Mononuclear cell (primary cell): ENCODE results near the gene CCNJ. TPM values are rescaled to one million over a fixed set of nuclear protein-coding genes. Genes with fewer than 3 reads are reported as not detected.
A peak's percentile ranks its signal among the peaks of the same experiment; 100 is the strongest.
"Not testable (repeated sequence)": the region's sequence is repeated elsewhere in the genome, so short reads cannot be mapped to it uniquely, and the experiment has no call there.

Source experiments
- H3K27me3 ChIP-seq: 2 replicates; pipeline ENCODE4 v1.6.0; 2011; ENCODE audit warnings: low read length, control low read depth; ENCODE audit not compliant: insufficient read depth
- H3K4me1 ChIP-seq: 2 replicates; pipeline ENCODE4 v1.5.1; 2011; ENCODE audit warnings: mild to moderate bottlenecking, low read length, control low read depth; ENCODE audit not compliant: insufficient read depth
- H3K4me3 ChIP-seq: 2 replicates; pipeline ENCODE4 v1.5.1; 2011; ENCODE audit warnings: mild to moderate bottlenecking, low read length, moderate library complexity
- H3K9me3 ChIP-seq: 2 replicates; pipeline ENCODE4 v1.5.1; 2011; ENCODE audit warnings: low read depth, mild to moderate bottlenecking, control low read depth, low read length
- total RNA-seq: library from RNA; depleted of rRNA; stranded (reverse); fragments of >200 nt; gene quantifications from one replicate; pipeline ENCODE4 v1.2.3, GENCODE V29; 2012

CCNJ gene
- total RNA-seq = 14.7 TPM

- H3K4me1 ChIP-seq = peaks cover 30% of the 10 kb centered on the region
- peaks cover 3% of the 10 kb centered on the region for H3K27me3 ChIP-seq
- no peaks in the 10 kb centered on the region for H3K9me3 ChIP-seq
- peak within 1 kb of the TSS; percentile 68 for H3K4me3 ChIP-seq
These were observed at the start of gene CCNJ for GRCh38 chr10:96043033-96043892. Gene CCNJ, plus strand, starts transcription at chr10:96043583. Its CDS starts 811 bp downstream, at chr10:96044394.

DNA sequence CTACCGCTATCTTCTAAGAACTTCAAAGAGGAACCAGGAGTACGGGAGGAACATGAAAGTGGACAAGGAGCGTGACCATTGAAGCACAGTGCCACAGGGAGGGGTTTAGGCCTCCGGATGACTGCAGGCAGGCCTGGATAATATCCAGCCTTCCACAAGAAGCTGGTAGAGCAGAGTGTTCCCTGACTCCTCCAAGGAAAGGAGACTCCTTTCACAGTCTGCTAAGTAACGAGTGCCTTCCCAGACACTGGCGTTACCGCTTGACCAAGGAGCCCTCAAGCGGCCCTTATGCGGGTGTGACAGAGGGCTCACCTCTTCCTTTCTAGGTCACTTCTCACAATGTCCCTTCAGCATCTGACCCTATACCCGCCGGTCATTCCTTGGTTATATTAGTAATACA is 49.0 kb upstream of the CCNJ start:
- not testable (repeated sequence) for H3K4me1 ChIP-seq, H3K4me3 ChIP-seq, H3K9me3 ChIP-seq, H3K27me3 ChIP-seq

DNA sequence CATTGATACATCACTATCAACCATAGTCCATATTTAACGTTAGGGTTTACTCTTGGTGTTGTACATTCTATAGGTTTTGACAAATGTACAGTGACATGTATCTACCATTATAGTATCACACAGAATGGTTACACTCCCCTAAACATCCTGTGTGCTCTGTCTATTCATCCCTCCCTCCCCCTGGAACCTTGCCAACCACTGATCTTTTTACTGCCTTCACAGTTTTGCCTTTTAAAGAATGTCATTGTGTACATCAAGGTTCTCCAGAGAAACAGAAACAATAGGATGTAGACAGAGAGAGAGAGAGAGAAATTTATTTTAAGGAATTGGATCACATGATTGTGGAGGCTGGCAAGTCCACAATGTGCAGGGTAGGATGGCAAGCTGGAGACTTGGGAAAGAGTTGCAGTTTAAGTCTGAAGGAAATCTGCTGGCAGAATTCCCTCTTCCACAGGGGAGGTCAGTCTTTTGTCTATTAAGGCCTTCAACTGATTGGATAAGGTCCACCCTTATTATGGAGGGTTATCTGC is 45.1 kb upstream of the CCNJ start:
- H3K9me3 ChIP-seq = no peaks in the 10 kb centered on the region
- no peaks in the 10 kb centered on the region for H3K4me1 ChIP-seq
- H3K27me3 ChIP-seq = no peaks in the 10 kb centered on the region
- no peak overlapping the region for H3K4me3 ChIP-seq

DNA sequence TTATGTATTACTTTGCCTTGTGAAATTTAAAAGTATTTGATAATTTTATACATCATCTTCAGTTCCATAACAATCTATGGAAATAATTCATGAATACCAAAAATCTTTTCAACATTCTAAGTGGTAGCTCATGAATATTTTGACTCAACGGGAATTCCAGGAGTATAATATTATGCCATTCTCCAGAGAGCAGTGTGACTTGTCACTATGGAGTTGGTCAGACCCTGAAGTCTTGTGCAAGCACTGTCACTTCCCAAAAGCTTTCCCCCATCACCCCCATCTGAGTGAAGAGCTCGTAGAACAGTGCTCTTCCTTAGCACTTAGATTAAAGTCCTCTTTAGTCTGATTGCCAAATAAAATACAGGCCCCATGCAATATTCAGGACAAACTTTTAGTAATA is 29.4 kb upstream of the CCNJ start:
- Histone ChIP-seq H3K4me3 (no peak overlapping the region), H3K27me3 (no peaks in the 10 kb centered on the region), H3K4me1 (no peaks in the 10 kb centered on the region), H3K9me3 (no peaks in the 10 kb centered on the region)

- no peak overlapping the region for H3K4me3 ChIP-seq
- no peaks in the 10 kb centered on the region for H3K4me1 ChIP-seq
- no peaks in the 10 kb centered on the region for H3K27me3 ChIP-seq
- H3K9me3 ChIP-seq = no peaks in the 10 kb centered on the region
These were observed 28.8 kb upstream of the CCNJ start for GRCh38 chr10:96014473-96015102.

DNA sequence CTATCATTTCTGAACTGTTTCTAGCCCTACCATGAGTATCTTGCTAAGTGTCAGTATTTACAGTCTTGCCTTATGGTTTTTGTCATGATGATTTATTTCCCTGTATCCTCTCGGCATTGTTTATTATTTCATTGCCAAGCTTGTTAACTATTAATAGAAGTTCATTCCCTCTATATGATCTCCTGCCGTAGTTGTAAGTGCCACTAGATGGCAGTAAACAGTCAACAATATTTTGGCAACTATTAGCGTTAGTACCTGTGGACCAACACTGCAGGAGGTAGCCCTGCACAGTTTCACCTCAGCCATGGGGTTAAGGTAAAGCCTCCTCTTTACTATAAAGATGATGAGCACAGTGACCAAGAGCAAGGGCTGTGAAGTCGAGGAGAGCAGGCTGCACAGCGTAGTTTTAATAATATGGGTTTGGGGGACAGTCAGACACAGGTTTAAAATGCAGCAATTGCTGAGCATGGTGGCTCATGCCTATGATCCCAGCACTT is 26.1 kb upstream of the CCNJ start:
- Histone ChIP-seq H3K27me3 (no peaks in the 10 kb centered on the region), H3K4me3 (no peak overlapping the region)

GRCh38 chr10:96021332-96021731 is 22.1 kb upstream of the CCNJ start:
- H3K4me1 ChIP-seq = no peaks in the 10 kb centered on the region
- no peak overlapping the region for H3K4me3 ChIP-seq
- no peaks in the 10 kb centered on the region for H3K9me3 ChIP-seq
- no peaks in the 10 kb centered on the region for H3K27me3 ChIP-seq

More for the DNA sequence above, 26.1 kb upstream of the CCNJ start:
- H3K4me1 ChIP-seq = no peaks in the 10 kb centered on the region
- H3K9me3 ChIP-seq = no peaks in the 10 kb centered on the region

- Histone ChIP-seq H3K4me1 (no peaks in the 10 kb centered on the region), H3K4me3 (no peak overlapping the region), H3K9me3 (no peaks in the 10 kb centered on the region), H3K27me3 (no peaks in the 10 kb centered on the region)
These were observed 20.6 kb upstream of the CCNJ start for GRCh38 chr10:96022739-96023138.

- Histone ChIP-seq H3K4me1 (no peaks in the 10 kb centered on the region), H3K4me3 (no peak overlapping the region), H3K9me3 (no peaks in the 10 kb centered on the region), H3K27me3 (no peaks in the 10 kb centered on the region)
These were observed 20.2 kb upstream of the CCNJ start for GRCh38 chr10:96023168-96023567.

DNA sequence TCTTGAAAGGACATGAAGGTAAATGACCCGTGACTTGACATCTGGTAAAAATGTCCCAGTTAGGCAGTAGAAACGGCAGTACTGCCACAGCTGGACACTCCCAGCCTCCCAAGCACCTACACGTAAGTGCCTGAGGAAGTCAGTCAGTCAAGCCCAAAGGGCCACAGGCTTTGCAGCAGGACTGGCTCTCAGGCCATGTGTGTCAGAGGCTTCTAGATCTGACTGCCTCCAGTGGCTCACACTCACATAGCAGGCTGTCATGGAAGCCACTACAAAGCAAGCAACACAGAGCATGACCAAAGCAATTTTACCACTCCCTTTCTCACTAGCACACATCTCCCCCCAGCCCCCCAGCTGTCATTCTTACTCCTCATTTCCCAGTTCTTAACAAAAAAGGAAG is 17.8 kb upstream of the CCNJ start:
- Histone ChIP-seq H3K4me3 (no peak overlapping the region), H3K27me3 (no peaks in the 10 kb centered on the region), H3K9me3 (no peaks in the 10 kb centered on the region), H3K4me1 (no peaks in the 10 kb centered on the region)

GRCh38 chr10:96034625-96035024 is 8.8 kb upstream of the CCNJ start:
- Histone ChIP-seq H3K4me1 (no peaks in the 10 kb centered on the region), H3K9me3 (no peaks in the 10 kb centered on the region), H3K4me3 (no peak overlapping the region), H3K27me3 (peaks cover 3% of the 10 kb centered on the region)

DNA sequence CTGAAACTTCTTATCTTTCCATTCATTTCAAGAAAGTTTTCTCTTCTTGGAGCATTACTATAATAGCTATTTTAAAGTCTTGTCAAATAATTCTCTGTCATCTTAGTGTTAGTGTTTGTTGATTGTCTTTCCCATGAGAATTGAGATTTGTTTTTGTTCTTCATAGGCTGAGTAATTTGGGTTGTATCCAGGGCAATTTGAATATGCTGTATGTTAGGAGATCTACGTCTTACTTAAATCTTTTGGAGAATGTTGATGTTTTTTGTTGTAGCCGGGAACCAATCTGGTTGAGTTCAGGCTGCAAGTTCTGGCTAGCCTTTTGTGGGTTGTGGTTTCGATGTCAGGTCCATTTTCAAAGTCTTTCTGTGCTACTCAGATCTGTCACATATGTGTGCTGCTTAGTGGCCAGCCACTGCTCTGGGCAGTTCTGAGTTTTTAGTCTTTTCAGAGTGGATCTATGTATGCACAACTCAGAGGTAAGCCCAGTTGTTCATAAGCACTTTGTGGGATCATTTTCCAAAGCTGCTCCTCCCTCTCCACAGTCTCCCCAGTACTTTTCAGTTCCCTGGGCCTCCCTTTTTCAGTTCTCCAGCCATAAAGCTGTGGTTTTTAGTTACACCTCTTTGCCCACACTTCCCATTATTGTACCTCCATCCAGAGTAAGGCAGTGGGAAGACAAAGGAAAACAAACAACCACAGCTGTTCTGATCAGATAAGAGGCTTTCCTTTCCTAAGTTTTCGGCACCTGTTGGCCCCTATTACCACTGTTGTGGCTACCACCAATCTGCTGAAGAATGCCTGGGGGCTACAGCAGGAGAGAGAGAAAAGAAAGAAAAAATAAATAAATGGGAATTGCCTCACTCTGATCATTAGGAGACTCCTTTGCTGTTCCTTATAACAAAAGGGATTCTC is 4.7 kb upstream of the CCNJ start:
- H3K9me3 ChIP-seq = no peaks in the 10 kb centered on the region
- H3K27me3 ChIP-seq = peaks cover 3% of the 10 kb centered on the region
- H3K4me3 ChIP-seq = no peak overlapping the region
- peaks cover 11% of the 10 kb centered on the region for H3K4me1 ChIP-seq

GRCh38 chr10:96041146-96041545 is 2.2 kb upstream of the CCNJ start:
- Histone ChIP-seq H3K27me3 (peaks cover 3% of the 10 kb centered on the region), H3K4me1 (peaks cover 30% of the 10 kb centered on the region), H3K9me3 (no peaks in the 10 kb centered on the region), H3K4me3 (no peak overlapping the region)

- Histone ChIP-seq H3K4me3 (peak overlapping the region; percentile 68), H3K9me3 (no peaks in the 10 kb centered on the region), H3K4me1 (peaks cover 30% of the 10 kb centered on the region), H3K27me3 (no peaks in the 10 kb centered on the region)
These were observed 721 bp downstream of the CCNJ start for GRCh38 chr10:96043893-96044715.
